Stimulated activated CD4-positive, alpha-beta T cell treated with anti-CD3 and anti-CD28 coated beads, Interleukin-2, amount 100 ng/mL, for 4 hours (primary cell): Measurements from ENCODE around the gene ITGA1.

Source experiments
- DNase-seq: peaks from one replicate; pipeline ENCODE4 v3.0.0-alpha.2; 2020; ENCODE audit warnings: low read depth

ITGA1 gene

DNA sequence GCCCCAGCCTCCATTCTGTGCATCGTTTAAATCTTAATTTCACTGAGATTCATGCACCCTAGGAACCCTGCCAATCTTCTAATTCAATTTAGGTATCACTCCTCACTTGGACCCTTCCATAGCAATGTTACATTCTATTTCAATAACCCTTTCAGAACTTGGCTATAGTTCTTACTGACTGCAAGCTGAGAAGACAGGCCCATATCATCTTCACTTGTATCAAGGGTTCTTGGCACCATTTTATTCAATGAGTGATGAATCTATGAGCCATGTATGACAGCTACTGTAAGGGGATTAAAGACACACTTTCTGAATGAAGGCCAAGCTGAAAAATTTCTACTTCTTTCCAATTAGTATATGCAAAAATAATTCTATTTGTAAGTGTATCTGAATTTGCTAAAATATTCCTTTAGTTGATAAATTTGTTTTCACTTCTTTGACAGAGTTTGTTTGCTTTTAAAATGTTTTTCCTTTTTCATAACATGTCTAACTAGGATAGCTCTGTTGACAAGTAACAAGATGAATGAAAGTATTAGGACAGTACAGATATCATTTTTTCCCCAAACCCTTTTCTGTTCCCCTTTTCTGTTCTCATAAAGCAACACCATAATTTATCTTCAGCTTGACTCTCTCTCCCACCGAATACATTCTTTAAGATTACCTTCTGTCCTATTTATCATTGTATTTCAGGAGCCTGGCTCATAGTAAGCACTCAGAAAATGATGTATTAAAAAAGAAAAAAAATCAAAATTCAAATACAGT lies 211.0 kb downstream of the ITGA1 start:
- no peak for DNase-seq

DNA sequence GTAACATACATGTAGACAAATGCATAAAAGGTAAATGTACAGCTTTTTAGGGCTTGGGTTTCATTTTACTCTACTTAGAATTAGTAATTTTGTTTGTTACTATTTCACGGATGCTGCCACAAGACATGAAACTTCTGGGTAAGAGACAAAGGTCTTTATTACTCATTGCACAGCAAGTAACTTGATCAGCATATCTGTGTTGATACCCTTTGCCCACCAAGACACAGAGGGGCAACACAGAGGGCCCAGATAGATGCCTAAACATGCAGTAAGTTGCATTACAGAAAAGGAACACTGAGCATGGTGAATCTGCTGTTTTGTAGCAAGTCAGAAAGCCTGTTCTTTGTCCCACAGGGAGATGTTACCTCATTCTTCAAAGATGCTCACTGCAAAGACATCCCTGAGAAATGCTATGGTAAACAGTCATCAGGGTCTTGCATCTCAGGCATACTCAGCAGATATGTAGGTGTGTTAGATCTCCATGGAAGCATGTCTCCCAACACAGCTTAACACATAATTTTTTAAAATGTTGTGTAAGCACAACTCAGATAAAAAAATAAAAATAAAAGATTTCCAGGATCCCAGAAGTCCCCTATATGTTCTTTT lies 211.7 kb downstream of the ITGA1 start:
- no peak for DNase-seq

DNA sequence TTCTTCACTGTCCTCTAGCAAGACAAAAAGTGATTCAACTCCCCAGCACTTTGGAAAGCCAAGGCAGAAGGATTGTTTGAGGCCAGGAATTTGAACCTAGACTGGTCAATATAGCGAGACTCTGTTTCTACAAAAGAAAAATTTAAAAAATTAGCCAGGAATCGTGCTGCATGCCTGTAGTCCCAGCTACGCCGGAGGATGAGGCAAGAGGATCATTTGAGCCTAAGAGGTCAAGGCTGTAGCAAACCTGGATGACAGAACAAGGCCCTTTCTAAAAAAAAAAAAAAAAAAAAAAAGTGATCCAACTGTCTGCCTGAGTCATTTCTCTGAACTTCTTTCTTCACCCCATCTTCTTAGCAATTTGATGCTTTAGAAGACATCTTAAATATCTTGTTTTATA lies 213.8 kb downstream of the ITGA1 start:
- DNase-seq: no peak

DNA sequence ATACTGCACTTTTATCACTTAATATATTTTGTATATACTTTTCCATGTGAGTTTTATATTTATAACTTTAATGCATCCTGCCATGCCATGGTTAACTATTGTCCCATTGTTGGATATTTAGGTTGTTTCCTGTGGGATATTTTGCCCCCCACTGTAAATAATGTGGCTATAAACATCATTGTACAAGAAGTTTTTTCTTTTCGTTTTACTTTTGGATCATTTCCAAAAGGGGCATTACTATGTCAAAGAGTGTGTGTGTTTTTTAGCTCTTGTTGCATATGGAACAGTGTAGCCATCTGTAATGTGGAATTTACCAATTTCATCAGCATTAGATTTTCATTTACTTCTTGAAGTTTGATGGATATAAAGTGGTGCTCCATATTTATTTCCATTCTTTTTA lies 214.8 kb downstream of the ITGA1 start:
- no peak for DNase-seq

DNA sequence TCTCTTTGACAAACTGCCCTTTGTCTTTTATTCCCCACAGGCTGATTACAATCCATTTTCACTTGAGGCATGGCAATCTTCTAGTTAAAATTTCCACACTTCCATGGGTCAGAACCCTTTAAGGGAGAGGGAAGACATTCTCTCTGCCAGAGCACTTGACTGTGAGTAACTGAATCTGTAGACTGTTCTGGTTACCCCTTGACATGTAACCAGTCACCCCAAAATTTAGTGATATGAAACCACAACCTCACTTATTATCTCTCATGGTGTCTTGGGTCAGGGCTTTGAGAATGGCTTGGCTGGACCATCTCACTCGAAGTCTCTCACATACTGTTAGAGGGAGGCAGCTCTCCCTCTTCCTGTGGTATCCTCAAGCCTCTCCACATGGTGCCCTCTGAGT lies 215.4 kb downstream of the ITGA1 start:
- DNase-seq: no peak

DNA sequence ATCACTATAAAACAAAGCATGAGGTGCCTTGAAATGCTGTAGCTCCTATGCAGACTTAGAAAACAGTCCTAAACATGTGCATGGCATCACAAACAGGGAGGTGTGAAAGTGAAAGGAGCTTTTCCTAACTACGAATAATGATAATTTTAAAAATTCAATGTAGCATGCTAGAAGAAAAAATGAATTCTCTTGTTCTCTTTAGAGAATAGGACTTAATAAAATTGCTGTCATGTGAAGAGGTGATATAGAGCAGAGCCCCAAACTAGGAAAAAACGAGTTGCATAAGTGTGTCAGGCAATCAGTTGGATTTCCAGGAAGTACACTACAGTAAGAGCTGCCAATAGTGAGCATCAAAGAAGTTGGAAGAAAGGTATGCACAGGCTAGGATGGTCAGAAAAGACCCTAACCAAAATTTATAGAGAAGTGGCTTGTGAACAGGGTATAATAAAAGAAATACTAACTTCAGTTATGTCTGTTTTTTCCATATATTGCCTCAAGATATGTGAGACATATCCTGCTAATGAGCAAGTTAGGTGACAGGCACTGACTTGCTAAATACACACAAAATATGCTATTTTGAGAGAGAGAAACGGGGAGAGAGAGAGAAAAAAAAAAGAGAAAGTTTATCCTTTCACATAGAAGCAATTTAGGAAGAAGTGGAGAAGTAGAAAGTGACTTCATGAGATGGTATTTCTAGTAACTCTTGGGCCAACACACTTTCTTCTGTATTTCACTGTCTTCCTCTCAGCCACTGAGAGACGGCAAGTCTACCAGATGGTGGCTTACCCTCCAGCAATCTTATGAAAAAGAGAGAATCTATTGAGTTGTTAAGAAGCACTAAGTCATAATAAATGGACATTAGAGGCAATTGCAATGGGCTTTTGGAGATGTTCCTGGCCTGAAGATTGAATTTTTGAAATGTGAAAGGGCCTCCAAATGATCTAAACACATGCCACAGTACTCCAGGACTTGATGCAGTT lies 219.5 kb downstream of the ITGA1 start:
- no peak for DNase-seq

DNA sequence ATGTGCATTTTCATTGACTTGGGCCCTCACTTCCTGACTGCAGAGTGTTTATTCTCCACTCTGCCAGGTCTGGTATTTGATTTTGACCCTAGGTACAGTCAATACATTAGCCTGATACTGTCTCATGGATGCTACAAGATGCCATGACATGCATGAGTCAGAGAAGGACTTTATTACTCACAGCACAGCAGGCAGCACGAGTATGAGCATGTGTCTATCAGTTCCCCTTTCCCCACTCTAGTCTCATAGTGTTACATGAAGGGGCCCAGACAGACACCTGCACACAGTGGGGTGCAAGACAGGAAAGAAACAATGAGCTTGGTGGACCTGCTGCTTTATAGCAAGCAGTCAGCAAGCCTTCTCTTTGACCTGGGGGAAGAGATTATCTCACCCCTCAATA lies 221.0 kb downstream of the ITGA1 start:
- no peak for DNase-seq
